Tracheal epithelial cell (primary cell): Measurements from ENCODE around the gene ASZ1. TPM values are rescaled to one million over a fixed set of nuclear protein-coding genes. Genes with fewer than 3 reads are reported as not detected.

Experiments used
- total RNA-seq: library from RNA; depleted of rRNA; stranded (reverse); fragments of >200 nt; gene quantifications from 2 replicates; pipeline ENCODE4 v1.2.1, GENCODE V29; 2014

Gene ASZ1, protein sequence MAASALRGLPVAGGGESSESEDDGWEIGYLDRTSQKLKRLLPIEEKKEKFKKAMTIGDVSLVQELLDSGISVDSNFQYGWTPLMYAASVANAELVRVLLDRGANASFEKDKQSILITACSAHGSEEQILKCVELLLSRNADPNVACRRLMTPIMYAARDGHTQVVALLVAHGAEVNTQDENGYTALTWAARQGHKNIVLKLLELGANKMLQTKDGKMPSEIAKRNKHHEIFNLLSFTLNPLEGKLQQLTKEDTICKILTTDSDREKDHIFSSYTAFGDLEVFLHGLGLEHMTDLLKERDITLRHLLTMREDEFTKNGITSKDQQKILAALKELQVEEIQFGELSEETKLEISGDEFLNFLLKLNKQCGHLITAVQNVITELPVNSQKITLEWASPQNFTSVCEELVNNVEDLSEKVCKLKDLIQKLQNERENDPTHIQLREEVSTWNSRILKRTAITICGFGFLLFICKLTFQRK
- total RNA-seq, result not detected in 2 replicates

DNA sequence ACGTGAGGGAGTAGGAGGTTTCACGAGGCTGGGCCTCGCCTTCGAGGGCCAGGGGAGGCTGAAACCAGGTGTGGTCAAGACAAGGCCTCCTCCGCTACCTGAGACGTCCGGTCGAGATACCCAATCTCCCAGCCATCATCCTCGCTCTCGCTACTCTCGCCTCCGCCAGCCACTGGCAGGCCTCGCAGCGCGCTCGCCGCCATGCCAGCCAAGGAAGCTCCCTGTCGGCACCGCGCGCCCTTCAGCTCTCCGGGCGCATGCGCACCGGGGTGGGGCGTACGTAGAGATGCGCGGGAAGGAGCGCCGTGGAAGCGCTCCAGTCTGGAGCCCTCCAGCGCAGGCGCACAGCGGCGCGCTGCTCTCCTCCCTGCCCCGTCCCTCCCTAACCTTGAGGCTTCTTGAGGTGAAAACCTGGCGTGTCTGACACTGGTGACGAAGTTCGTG, at the start of gene ASZ1:
ASZ1 (minus strand) TSS at position 236 of the 444 bp plus-strand sequence; CDS start at position 203, 33 bp downstream.

DNA sequence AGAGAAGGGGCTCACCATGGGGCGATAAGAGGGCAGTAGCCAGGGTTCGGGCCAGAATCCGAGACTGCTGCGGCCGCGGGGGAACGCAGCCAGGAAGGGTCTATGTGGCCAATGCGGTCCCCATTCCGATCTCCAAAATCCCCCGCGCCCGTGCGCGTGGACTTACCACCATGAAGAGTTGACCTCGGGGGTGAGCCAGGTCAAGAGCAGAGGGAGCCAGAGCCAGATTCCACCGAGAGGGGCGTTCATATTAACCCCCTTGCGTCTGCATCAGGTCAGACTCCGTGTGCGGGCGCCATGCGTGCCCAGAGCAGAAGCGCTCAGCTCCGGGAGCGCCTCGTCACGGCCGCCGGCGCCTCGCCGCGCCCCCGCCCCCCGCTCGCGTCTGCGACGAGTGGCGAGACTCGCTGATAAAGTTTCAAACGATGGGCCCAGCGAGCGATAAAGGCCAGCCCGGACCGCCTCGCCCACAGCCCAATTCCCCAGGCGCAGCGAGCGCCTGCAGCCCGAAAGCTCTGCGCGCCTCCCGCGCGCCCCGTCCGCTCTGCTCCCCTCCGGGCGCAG, 104.5 kb downstream of the ASZ1 start, which contains the start of gene WNT2:
WNT2 (minus strand) TSS at position 318 of the 564 bp plus-strand sequence; CDS start at position 249, 69 bp downstream.

Other genes starting within 250 kb of the ASZ1 start
- not detected in 2 replicates for gene WNT2, start 104.4 kb downstream of the ASZ1 start, total RNA-seq
- gene CFTR, start 52.5 kb upstream of the ASZ1 start, total RNA-seq, result 2.4 TPM in 1 of 2 replicates, not detected in the other